ENCODE results near the gene GCK. TPM values are rescaled to one million over a fixed set of nuclear protein-coding genes. Genes with fewer than 3 reads are reported as not detected.

The GCK gene
- total RNA-seq, 2 donors from 2014 or later = 1.3 to 2.1 TPM

GRCh38 chr7:44144968-44145478 is 44.2 kb downstream of the GCK start:
- no peaks in the 10 kb centered on the region for H3K9me3 ChIP-seq
- no peak overlapping the region for H3K27ac ChIP-seq
- peaks cover 22% of the 10 kb centered on the region for H3K4me1 ChIP-seq
- intact Hi-C loops (cut with DNase I) = no loop called here
- no peaks in the 10 kb centered on the region for H3K27me3 ChIP-seq
- H3K36me3 ChIP-seq (replicated peaks in 1 of 2; ENCODE audit: insufficient read depth in 1 of 2, low read depth in 2 of 2) = no peaks in the 10 kb centered on the region
- H3K4me3 ChIP-seq = no peak overlapping the region
- DNase-seq (peak in 1 of 4 donors; percentile 11), ATAC-seq (no peak)
- TF ChIP-seq CTCF (IDR thresholded peaks at IDR 0.05) (no peak), POLR2A (IDR thresholded peaks at IDR 0.05) (no peak)
- WGBS, 2 donors = 78 to 86% methylated on average over 17 to 23 of the region's 31 CpGs

GRCh38 chr7:44144426-44144967 is 44.7 kb downstream of the GCK start:
- DNase-seq = peak in 1 of 4 donors; percentile 6
- intact Hi-C loops (cut with DNase I) = no loop called here

GRCh38 chr7:44143646-44144250 is 45.5 kb downstream of the GCK start:
- WGBS, 2 donors = 50 to 69% methylated on average over 5 to 6 of the region's 6 CpGs
- peaks cover 22% of the 10 kb centered on the region for H3K4me1 ChIP-seq
- no peaks in the 10 kb centered on the region for H3K36me3 ChIP-seq (replicated peaks in 1 of 2; ENCODE audit: insufficient read depth in 1 of 2, low read depth in 2 of 2)
- no peak for TF ChIP-seq CTCF (IDR thresholded peaks at IDR 0.05)
- no peak for TF ChIP-seq POLR2A (IDR thresholded peaks at IDR 0.05)
- no peaks in the 10 kb centered on the region for H3K9me3 ChIP-seq
- H3K27ac ChIP-seq = no peak overlapping the region
- no peaks in the 10 kb centered on the region for H3K27me3 ChIP-seq
- no peak overlapping the region for H3K4me3 ChIP-seq
- ATAC-seq = no peak
- intact Hi-C loops (cut with DNase I) = no loop called here
- peak in 2 of 4 donors; percentile 4 to 8 for DNase-seq

More at GRCh38 chr7:44144426-44144967, 44.7 kb downstream of the GCK start:
- Histone ChIP-seq H3K9me3 (no peaks in the 10 kb centered on the region), H3K4me1 (peaks cover 22% of the 10 kb centered on the region), H3K27me3 (no peaks in the 10 kb centered on the region), H3K27ac (no peak overlapping the region), H3K36me3 (replicated peaks in 1 of 2; ENCODE audit: insufficient read depth in 1 of 2, low read depth in 2 of 2) (no peaks in the 10 kb centered on the region), H3K4me3 (no peak overlapping the region)
- no peak for ATAC-seq
- TF ChIP-seq POLR2A (IDR thresholded peaks at IDR 0.05) (no peak), CTCF (IDR thresholded peaks at IDR 0.05) (no peak)
- 78 to 88% methylated on average over 2 to 6 of the region's 6 CpGs for WGBS, 2 donors

- no peak for DNase-seq
- 93% methylated on average over 3 to 4 of the region's 4 CpGs for WGBS, 2 donors
- no peaks in the 10 kb centered on the region for H3K9me3 ChIP-seq
- TF ChIP-seq CTCF (IDR thresholded peaks at IDR 0.05) (no peak), POLR2A (IDR thresholded peaks at IDR 0.05) (no peak)
- no peak overlapping the region for H3K4me3 ChIP-seq
- no peaks in the 10 kb centered on the region for H3K36me3 ChIP-seq (replicated peaks in 1 of 2; ENCODE audit: insufficient read depth in 1 of 2, low read depth in 2 of 2)
- peaks cover 13% of the 10 kb centered on the region for H3K4me1 ChIP-seq
- intact Hi-C loops (cut with DNase I) = no loop called here
- no peaks in the 10 kb centered on the region for H3K27me3 ChIP-seq
- no peak overlapping the region for H3K27ac ChIP-seq
- no peak for ATAC-seq
These were observed 47.2 kb downstream of the GCK start for GRCh38 chr7:44142028-44142427.
